ENCODE data around the gene GALK2. TPM values are rescaled to one million over a fixed set of nuclear protein-coding genes. Genes with fewer than 3 reads are reported as not detected.
A peak's percentile ranks its signal among the peaks of the same experiment; 100 is the strongest.

The GALK2 gene
- polyA plus RNA-seq, 2 of the 4 experiments (the other 2 are of a cell fraction) = 26.8 to 40.5 TPM

- ATAC-seq = peak; percentile 30 to 56; a peak in 4 of 6 replicates
- no peak overlapping the region for H3K27ac ChIP-seq
- no peak for FAIRE-seq
These were observed 17.6 kb downstream of the GALK2 start for GRCh38 chr15:49187549-49188245.

GRCh38 chr15:49188933-49189332 lies 18.9 kb downstream of the GALK2 start:
- no peak overlapping the region for H3K4me2 ChIP-seq
- POLR2A ChIA-PET = no interaction called here

More at GRCh38 chr15:49187549-49188245, 17.6 kb downstream of the GALK2 start:
- H3K4me3 ChIP-seq = no peak overlapping the region
- H3K4me2 ChIP-seq = 0 out of 3 replicates have a peak overlapping the region, but pooled peaks have one; percentile 10
- peak in 1 of 2 experiments; percentile 5 for DNase-seq (ENCODE audit: low read depth in 1 of 2, low spot score in 1 of 2)
- WGBS (ENCODE audit: missing lambda C conversion rate) = 92% methylated on average over 2 of the region's 2 CpGs
- H3K4me1 ChIP-seq = peaks cover 10% of the 10 kb centered on the region; the same call in 2 of the 3 replicates
- ChIA-PET POLR2A (no interaction called here), CTCF (no interaction called here)
- TF ChIP-seq NFE2L2 (conservative IDR thresholded peaks at IDR 0.05; ENCODE audit: low read length) (no peak), HOXB13 (CRISPR knock-in tag; IDR thresholded peaks at IDR 0.05; ENCODE audit: low read depth) (no peak), SREBF2 (IDR thresholded peaks at IDR 0.05) (no peak), POLR2A (IDR thresholded peaks at IDR 0.05; ENCODE audit: low read length) (no peak), ZC3H11A (IDR thresholded peaks at IDR 0.05) (no peak), MYC (IDR thresholded peaks at IDR 0.05; ENCODE audit: borderline replicate concordance, low read length) (no peak), HOXB5 (CRISPR knock-in tag; IDR thresholded peaks at IDR 0.05) (no peak), KDM5A (IDR thresholded peaks at IDR 0.05) (no peak), EHF (CRISPR knock-in tag; IDR thresholded peaks at IDR 0.05) (no peak), SMC3 (IDR thresholded peaks at IDR 0.05) (no peak), MAX (IDR thresholded peaks at IDR 0.05) (no peak)
- TF ChIP-seq, protein P1, sequence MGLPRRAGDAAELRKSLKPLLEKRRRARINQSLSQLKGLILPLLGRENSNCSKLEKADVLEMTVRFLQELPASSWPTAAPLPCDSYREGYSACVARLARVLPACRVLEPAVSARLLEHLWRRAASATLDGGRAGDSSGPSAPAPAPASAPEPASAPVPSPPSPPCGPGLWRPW (IDR thresholded peaks at IDR 0.05) = no peak
- TF ChIP-seq, protein P2, sequence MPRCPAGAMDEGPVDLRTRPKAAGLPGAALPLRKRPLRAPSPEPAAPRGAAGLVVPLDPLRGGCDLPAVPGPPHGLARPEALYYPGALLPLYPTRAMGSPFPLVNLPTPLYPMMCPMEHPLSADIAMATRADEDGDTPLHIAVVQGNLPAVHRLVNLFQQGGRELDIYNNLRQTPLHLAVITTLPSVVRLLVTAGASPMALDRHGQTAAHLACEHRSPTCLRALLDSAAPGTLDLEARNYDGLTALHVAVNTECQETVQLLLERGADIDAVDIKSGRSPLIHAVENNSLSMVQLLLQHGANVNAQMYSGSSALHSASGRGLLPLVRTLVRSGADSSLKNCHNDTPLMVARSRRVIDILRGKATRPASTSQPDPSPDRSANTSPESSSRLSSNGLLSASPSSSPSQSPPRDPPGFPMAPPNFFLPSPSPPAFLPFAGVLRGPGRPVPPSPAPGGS (IDR thresholded peaks at IDR 0.05) = no peak
- H3K9me3 ChIP-seq = no peaks in the 10 kb centered on the region

More at GRCh38 chr15:49188933-49189332, 18.9 kb downstream of the GALK2 start:
- Histone ChIP-seq H3K4me1 (peaks cover 10% of the 10 kb centered on the region; the same call in 2 of the 3 replicates), H3K9me3 (no peaks in the 10 kb centered on the region), H3K4me3 (no peak overlapping the region), H3K27ac (no peak overlapping the region)
- CTCF ChIA-PET = no interaction called here
- 93% methylated on average over 2 of the region's 2 CpGs for WGBS (ENCODE audit: missing lambda C conversion rate)
- TF ChIP-seq RFX5 (IDR thresholded peaks at IDR 0.05) (no peak), JUNB (IDR thresholded peaks at IDR 0.05) (no peak), NPAS2 (CRISPR knock-in tag; IDR thresholded peaks at IDR 0.05; ENCODE audit: borderline replicate concordance) (no peak), POLR2A (IDR thresholded peaks at IDR 0.05; ENCODE audit: low read length) (no peak), MAX (IDR thresholded peaks at IDR 0.05) (no peak), MAFK (IDR thresholded peaks at IDR 0.05; ENCODE audit: partially characterized antibody) (no peak), RCOR1 (IDR thresholded peaks at IDR 0.05; ENCODE audit: low read depth, low read length) (no peak), ZC3H11A (IDR thresholded peaks at IDR 0.05) (no peak), HDAC2 (IDR thresholded peaks at IDR 0.05) (no peak), RNF2 (IDR thresholded peaks at IDR 0.05; ENCODE audit: borderline replicate concordance, low read depth) (no peak), PBX3 (IDR thresholded peaks at IDR 0.05) (no peak), RARB (CRISPR knock-in tag; IDR thresholded peaks at IDR 0.05) (no peak), MAZ (IDR thresholded peaks at IDR 0.05; ENCODE audit: borderline replicate concordance, low read depth, low read length) (no peak), HEYL (CRISPR knock-in tag; IDR thresholded peaks at IDR 0.05) (no peak), TFCP2L1 (CRISPR knock-in tag; IDR thresholded peaks at IDR 0.05) (no peak), CHD2 (IDR thresholded peaks at IDR 0.05; ENCODE audit: low read length, partially characterized antibody) (no peak), KDM1A (IDR thresholded peaks at IDR 0.05; ENCODE audit: low read depth) (no peak)
- DNase-seq (ENCODE audit: low read depth in 1 of 2, low spot score in 1 of 2) (no peak), ATAC-seq (no peak), FAIRE-seq (no peak)
